Bronchial epithelial cell (primary cell): Measurements from ENCODE around the gene STING1. TPM values are rescaled to one million over a fixed set of nuclear protein-coding genes. Genes with fewer than 3 reads are reported as not detected.
"Not testable (repeated sequence)": the region's sequence is repeated elsewhere in the genome, so short reads cannot be mapped to it uniquely, and the experiment has no call there.

ENCODE experiments used
- DNase-seq: peaks from one replicate; pipeline ENCODE4 v3.0.0-alpha.2; 2010; ENCODE audit warnings: low read depth
- FAIRE-seq: peaks from 2 replicates; lab custom pipeline; 2011; peaks lifted over from hg19 to GRCh38; lab: Jason Lieb, UNC
- H3K27me3 ChIP-seq: 2 replicates; pipeline ENCODE4 v1.5.1; 2011; ENCODE audit warnings: low read length; ENCODE audit not compliant: control insufficient read depth, insufficient read depth
- H3K36me3 ChIP-seq: 2 replicates; pipeline ENCODE4 v1.5.1; 2011; ENCODE audit warnings: low read length; ENCODE audit not compliant: control insufficient read depth, insufficient read depth
- H3K4me3 ChIP-seq: 2 replicates; pipeline ENCODE4 v1.5.1; 2011; ENCODE audit warnings: mild to moderate bottlenecking, low read depth, low read length, control low read depth
- total RNA-seq: library from RNA; depleted of rRNA; stranded (reverse); fragments of >200 nt; gene quantifications from 2 replicates; pipeline ENCODE4 v1.2.1, GENCODE V29; 2014
- TF ChIP-seq, protein P1 (sequence below): IDR thresholded peaks from 2 replicates; pipeline ENCODE4 v1.5.1; 2011; ENCODE audit warnings: mild to moderate bottlenecking, moderate library complexity, low read length, control low read depth, inconsistent platforms; ENCODE audit not compliant: insufficient read depth, severe bottlenecking

STING1 gene
- total RNA-seq, 1 donor from 2014 or later = 2.9 TPM

GRCh38 chr5:139486201-139486600 lies 3.6 kb upstream of the STING1 start:
- no peaks in the 10 kb centered on the region for H3K36me3 ChIP-seq
- TF ChIP-seq, protein P1, sequence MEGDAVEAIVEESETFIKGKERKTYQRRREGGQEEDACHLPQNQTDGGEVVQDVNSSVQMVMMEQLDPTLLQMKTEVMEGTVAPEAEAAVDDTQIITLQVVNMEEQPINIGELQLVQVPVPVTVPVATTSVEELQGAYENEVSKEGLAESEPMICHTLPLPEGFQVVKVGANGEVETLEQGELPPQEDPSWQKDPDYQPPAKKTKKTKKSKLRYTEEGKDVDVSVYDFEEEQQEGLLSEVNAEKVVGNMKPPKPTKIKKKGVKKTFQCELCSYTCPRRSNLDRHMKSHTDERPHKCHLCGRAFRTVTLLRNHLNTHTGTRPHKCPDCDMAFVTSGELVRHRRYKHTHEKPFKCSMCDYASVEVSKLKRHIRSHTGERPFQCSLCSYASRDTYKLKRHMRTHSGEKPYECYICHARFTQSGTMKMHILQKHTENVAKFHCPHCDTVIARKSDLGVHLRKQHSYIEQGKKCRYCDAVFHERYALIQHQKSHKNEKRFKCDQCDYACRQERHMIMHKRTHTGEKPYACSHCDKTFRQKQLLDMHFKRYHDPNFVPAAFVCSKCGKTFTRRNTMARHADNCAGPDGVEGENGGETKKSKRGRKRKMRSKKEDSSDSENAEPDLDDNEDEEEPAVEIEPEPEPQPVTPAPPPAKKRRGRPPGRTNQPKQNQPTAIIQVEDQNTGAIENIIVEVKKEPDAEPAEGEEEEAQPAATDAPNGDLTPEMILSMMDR = no peak
- FAIRE-seq (no peak), DNase-seq (no peak)
- no peak overlapping the region for H3K4me3 ChIP-seq
- no peaks in the 10 kb centered on the region for H3K27me3 ChIP-seq

DNA sequence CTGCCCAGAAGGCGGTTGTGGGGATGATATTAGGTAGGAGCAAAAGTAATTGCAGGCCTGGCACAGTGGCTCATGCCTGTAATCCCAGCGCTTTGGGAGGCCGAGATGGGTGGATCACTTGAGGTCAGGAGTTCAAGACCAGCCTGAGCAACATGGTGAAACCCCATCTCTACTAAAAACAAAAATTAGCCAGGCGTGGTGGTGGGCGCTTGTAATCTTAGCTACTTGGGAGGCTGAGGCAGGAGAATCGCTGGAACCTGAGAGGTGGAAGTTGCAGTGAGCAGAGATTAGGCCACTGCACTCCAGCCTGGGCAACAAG lies 291 bp upstream of the STING1 start:
- not testable (repeated sequence) for H3K36me3 ChIP-seq, FAIRE-seq, H3K4me3 ChIP-seq, DNase-seq, H3K27me3 ChIP-seq

GRCh38 chr5:139481580-139482049 lies 943 bp downstream of the STING1 start:
- TF ChIP-seq, protein P1 = peak; percentile 36
- Histone ChIP-seq H3K27me3 (no peaks in the 10 kb centered on the region), H3K36me3 (peaks cover 1% of the 10 kb centered on the region), H3K4me3 (peak overlapping the region; percentile 23)
- FAIRE-seq = no peak
- DNase-seq = peak; percentile 79

GRCh38 chr5:139481122-139481533 lies 1.4 kb downstream of the STING1 start:
- peak overlapping the region; percentile 4 for H3K4me3 ChIP-seq
- peak; percentile 44 for DNase-seq

DNA sequence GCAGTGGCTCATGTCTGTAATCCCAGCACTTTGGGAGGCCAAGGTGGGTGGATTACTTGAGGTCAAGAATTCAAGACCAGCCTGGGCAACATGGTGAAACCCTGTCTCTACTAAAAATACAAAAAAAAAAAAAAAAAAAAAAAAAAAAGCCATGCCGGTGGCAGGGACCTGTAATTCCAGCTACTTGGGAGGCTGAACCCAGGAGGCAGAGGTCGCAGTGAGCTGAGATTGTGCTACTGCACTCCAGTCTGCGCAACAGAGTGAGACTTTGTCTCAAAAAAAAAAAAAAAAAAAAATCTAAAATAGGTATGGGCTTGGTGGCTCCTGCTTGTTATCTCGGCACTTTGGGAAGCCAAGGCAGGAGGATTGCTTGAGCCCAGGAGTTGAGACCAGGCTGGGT lies 2.8 kb downstream of the STING1 start:
- FAIRE-seq, DNase-seq, H3K4me3 ChIP-seq, H3K36me3 ChIP-seq, H3K27me3 ChIP-seq: not testable (repeated sequence)

More at GRCh38 chr5:139481122-139481533, 1.4 kb downstream of the STING1 start:
- Histone ChIP-seq H3K27me3 (no peaks in the 10 kb centered on the region), H3K36me3 (peaks cover 1% of the 10 kb centered on the region)
- TF ChIP-seq, protein P1 = no peak
- no peak for FAIRE-seq

DNA sequence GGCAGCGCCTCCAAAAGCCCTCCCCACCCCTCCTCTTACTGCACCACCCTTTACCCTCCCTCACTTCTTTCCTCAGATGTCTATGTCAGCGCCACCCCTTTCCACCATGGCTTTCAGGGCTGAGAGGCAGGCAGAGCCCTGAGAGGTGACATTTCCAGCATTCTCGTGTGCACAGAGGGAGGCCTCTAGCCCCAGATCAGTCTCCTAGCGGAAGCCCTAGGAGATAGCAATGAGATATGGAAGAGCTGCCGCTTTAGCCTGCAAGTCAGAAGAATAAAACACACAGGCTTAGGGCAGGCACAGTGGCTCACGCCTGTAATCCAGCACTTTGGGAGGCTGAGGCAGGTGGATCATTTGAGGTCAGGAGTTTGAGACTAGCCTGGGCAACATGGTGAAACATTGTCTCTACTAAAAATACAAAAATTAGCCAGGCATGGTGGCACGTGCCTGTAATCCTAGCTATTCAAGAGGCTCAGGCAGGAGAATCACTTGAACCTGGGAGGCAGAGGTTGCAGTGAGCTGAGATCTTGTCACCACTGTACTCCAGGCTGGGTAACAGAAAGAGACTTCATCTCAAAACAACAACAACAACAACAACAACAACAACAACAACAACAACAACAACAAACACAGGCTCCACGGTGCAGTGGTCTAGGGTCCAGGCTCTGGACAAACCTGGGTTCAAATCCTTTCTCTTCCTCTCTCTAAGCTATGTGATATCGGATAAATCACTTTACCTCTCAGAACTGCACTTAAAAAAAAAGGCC lies 3.7 kb downstream of the STING1 start:
- not testable (repeated sequence) for DNase-seq, FAIRE-seq, H3K4me3 ChIP-seq, H3K36me3 ChIP-seq, H3K27me3 ChIP-seq

DNA sequence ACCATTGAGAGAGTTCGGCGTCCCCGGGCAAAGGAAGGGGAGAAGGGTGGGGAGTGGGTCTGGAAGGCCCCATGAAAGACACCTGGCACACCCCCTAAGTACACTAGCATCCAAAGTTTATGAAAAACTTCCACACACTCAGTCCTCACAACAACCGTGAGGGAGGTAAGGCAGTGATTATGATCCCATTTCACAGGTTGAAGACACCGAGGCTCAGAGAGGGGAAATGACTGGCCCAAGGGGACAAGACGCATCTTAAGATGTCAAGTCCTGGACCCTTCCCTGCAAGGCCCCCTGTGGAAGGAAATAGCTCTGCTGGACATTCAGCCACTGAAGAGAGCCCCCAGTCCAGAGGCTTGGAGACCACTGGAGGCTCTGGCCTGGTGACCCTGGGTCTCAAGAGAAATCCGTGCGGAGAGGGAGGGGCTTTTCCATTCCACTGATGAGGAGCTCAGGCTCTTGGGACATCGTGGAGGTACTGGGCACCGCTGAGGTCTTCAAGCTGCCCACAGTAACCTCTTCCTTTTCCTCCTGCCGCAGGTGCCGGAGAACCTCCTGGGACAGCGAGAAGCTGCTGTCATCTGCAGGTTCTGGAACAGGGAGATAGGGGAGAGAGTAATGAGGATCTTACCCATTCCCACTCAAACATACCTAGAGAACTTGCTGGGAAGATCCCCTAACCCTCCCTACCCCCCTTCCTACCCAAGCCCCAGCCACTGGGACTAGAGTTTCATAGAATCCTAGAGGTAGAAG lies 6.5 kb downstream of the STING1 start:
- no peak for DNase-seq
- Histone ChIP-seq H3K4me3 (no peak overlapping the region), H3K27me3 (no peaks in the 10 kb centered on the region), H3K36me3 (peaks cover 1% of the 10 kb centered on the region)
- no peak for FAIRE-seq
- TF ChIP-seq, protein P1 = no peak
